ENCODE measurements around the gene MMP14. TPM values are rescaled to one million over a fixed set of nuclear protein-coding genes. Genes with fewer than 3 reads are reported as not detected.

The MMP14 gene
- total and polyA plus RNA-seq, 2 of the 13 experiments (the other 11 are each of a cell fraction or from before 2014, with no cell fraction given) = 5.2 to 9.8 TPM

DNA sequence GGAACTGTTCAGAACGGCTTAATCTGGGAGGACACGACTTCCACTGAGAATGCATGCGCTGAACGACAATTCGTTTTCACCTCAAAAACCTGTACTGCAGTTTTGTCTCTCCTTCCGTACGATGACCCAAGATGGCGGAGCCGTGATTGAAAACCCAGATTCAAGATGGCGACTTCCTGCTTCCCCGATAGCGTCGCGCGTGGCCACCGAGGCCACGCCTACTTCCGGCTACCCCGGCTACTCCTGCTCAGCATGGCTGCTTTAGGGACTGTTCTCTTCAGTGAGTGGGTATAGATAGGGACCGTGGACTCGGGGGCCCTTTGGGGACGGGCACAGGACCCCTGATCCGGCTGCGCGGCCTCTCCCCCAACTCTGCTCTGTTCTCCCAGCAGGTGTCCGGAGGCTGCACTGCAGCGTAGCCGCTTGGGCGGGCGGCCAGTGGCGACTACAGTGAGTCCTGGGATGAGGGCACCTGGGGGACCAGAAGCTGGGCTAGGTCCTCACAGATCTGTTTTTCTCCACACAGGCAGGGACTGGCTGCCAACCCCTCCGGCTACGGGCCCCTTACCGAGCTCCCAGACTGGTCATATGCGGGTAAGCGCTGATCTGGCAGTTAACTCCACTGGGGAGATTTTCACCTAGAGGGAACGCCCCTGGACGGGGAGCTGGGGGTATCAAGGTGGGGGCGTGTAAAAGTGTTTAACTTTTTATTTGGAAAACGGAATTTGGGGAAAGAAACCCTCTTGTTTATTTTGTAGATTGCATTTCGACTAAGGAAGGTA, 6.5 kb upstream of the MMP14 start, which contains the start of gene MRPL52 (continued):
- peak; percentile 66; the same call in 1 of the 2 replicates for TF ChIP-seq ZKSCAN5 (CRISPR knock-in tag; IDR thresholded peaks at IDR 0.05)
- TF ChIP-seq ARNT (IDR thresholded peaks at IDR 0.05) = no peak
- no peak for TF ChIP-seq SP1 (IDR thresholded peaks at IDR 0.05)
- peak; percentile 95 for TF ChIP-seq SP1 (CRISPR knock-in tag; IDR thresholded peaks at IDR 0.05)
- peak; percentile 81 for TF ChIP-seq ZKSCAN1 (IDR thresholded peaks at IDR 0.05; ENCODE audit: low read length)
- no peak for TF ChIP-seq HMG20B (CRISPR knock-in tag; conservative IDR thresholded peaks at IDR 0.05)
- no peak for TF ChIP-seq RORA (CRISPR knock-in tag; IDR thresholded peaks at IDR 0.05)
- TF ChIP-seq BHLHE40 (IDR thresholded peaks at IDR 0.05; ENCODE audit: low read length) = no peak; the same call in 1 of the 2 replicates
- 0 out of 2 replicates have a peak, but pooled peaks have one; percentile 2 for TF ChIP-seq ZSCAN12 (CRISPR knock-in tag; IDR thresholded peaks at IDR 0.05)
- TF ChIP-seq, protein P1, sequence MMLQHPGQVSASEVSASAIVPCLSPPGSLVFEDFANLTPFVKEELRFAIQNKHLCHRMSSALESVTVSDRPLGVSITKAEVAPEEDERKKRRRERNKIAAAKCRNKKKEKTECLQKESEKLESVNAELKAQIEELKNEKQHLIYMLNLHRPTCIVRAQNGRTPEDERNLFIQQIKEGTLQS (CRISPR knock-in tag; IDR thresholded peaks at IDR 0.05) = no peak
- TF ChIP-seq RARA (CRISPR knock-in tag; IDR thresholded peaks at IDR 0.05) = no peak
- TF ChIP-seq MYNN (CRISPR knock-in tag; IDR thresholded peaks at IDR 0.05; ENCODE audit: low read depth) = no peak
- TF ChIP-seq, protein P2, sequence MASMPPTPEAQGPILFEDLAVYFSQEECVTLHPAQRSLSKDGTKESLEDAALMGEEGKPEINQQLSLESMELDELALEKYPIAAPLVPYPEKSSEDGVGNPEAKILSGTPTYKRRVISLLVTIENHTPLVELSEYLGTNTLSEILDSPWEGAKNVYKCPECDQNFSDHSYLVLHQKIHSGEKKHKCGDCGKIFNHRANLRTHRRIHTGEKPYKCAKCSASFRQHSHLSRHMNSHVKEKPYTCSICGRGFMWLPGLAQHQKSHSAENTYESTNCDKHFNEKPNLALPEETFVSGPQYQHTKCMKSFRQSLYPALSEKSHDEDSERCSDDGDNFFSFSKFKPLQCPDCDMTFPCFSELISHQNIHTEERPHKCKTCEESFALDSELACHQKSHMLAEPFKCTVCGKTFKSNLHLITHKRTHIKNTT (CRISPR knock-in tag; IDR thresholded peaks at IDR 0.05) = no peak
- TF ChIP-seq SOX5 (CRISPR knock-in tag; IDR thresholded peaks at IDR 0.05; ENCODE audit: borderline replicate concordance) = peak; percentile 20; the same call in 1 of the 2 replicates
- peak; percentile 62; the same call in 1 of the 2 replicates for TF ChIP-seq NCOR1 (IDR thresholded peaks at IDR 0.05; ENCODE audit: borderline replicate concordance, low read length)
- TF ChIP-seq ZNF234 (CRISPR knock-in tag; conservative IDR thresholded peaks at IDR 0.05) = no peak
- TF ChIP-seq, protein P3, sequence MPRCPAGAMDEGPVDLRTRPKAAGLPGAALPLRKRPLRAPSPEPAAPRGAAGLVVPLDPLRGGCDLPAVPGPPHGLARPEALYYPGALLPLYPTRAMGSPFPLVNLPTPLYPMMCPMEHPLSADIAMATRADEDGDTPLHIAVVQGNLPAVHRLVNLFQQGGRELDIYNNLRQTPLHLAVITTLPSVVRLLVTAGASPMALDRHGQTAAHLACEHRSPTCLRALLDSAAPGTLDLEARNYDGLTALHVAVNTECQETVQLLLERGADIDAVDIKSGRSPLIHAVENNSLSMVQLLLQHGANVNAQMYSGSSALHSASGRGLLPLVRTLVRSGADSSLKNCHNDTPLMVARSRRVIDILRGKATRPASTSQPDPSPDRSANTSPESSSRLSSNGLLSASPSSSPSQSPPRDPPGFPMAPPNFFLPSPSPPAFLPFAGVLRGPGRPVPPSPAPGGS (CRISPR knock-in tag; IDR thresholded peaks at IDR 0.05) = peak; percentile 34; the same call in 1 of the 2 replicates
- TF ChIP-seq, protein P4, sequence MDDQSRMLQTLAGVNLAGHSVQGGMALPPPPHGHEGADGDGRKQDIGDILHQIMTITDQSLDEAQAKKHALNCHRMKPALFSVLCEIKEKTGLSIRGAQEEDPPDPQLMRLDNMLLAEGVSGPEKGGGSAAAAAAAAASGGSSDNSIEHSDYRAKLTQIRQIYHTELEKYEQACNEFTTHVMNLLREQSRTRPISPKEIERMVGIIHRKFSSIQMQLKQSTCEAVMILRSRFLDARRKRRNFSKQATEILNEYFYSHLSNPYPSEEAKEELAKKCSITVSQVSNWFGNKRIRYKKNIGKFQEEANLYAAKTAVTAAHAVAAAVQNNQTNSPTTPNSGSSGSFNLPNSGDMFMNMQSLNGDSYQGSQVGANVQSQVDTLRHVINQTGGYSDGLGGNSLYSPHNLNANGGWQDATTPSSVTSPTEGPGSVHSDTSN (CRISPR knock-in tag; IDR thresholded peaks at IDR 0.05; ENCODE audit: borderline replicate concordance) = 0 out of 2 replicates have a peak, but pooled peaks have one; percentile 29
- peak; percentile 99 for TF ChIP-seq ELF1 (CRISPR knock-in tag; IDR thresholded peaks at IDR 0.05)
- TF ChIP-seq ZBTB7B (CRISPR knock-in tag; IDR thresholded peaks at IDR 0.05) = peak; percentile 64
- TF ChIP-seq, protein P5, sequence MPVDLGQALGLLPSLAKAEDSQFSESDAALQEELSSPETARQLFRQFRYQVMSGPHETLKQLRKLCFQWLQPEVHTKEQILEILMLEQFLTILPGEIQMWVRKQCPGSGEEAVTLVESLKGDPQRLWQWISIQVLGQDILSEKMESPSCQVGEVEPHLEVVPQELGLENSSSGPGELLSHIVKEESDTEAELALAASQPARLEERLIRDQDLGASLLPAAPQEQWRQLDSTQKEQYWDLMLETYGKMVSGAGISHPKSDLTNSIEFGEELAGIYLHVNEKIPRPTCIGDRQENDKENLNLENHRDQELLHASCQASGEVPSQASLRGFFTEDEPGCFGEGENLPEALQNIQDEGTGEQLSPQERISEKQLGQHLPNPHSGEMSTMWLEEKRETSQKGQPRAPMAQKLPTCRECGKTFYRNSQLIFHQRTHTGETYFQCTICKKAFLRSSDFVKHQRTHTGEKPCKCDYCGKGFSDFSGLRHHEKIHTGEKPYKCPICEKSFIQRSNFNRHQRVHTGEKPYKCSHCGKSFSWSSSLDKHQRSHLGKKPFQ (CRISPR knock-in tag; IDR thresholded peaks at IDR 0.05; ENCODE audit: insufficient replicate concordance) = peak; percentile 87
- peak; percentile 62; the same call in 1 of the 2 replicates for TF ChIP-seq ZMYM2 (CRISPR knock-in tag; IDR thresholded peaks at IDR 0.05)
- TF ChIP-seq, protein P6, sequence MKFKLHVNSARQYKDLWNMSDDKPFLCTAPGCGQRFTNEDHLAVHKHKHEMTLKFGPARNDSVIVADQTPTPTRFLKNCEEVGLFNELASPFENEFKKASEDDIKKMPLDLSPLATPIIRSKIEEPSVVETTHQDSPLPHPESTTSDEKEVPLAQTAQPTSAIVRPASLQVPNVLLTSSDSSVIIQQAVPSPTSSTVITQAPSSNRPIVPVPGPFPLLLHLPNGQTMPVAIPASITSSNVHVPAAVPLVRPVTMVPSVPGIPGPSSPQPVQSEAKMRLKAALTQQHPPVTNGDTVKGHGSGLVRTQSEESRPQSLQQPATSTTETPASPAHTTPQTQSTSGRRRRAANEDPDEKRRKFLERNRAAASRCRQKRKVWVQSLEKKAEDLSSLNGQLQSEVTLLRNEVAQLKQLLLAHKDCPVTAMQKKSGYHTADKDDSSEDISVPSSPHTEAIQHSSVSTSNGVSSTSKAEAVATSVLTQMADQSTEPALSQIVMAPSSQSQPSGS (CRISPR knock-in tag; IDR thresholded peaks at IDR 0.05) = peak; percentile 56; the same call in 1 of the 2 replicates
- no peak for TF ChIP-seq PCBP2 (optimal IDR thresholded peaks at IDR 0.05; ENCODE audit: low read depth, low read length, poor library complexity, severe bottlenecking)
